HepG2 (cell line): ENCODE data around the gene OSBP. TPM values are rescaled to one million over a fixed set of nuclear protein-coding genes. Genes with fewer than 3 reads are reported as not detected.

Experiments used
- ATAC-seq: fragments of 200-7000 bp; cut with Tn5 transposase; 3 replicates; pipeline ENCODE4 v1.9.1; 2020; ENCODE audit warnings: mild to moderate bottlenecking, moderate library complexity
- BruUV-seq: library from RNA; stranded (reverse); fragments of 400-500 nt; replicated peaks from 2 replicates; lab custom pipeline; 2021; lab: Mats Ljungman, UMichigan
- CTCF ChIA-PET: fragments of 300-600 bp; formaldehyde crosslinking; extraction: SDS; loops from one replicate; lab custom pipeline; 2021; ENCODE audit warnings: low total read pairs, inconsistent platforms, low intra/inter-chr PET ratio; lab: Yijun Ruan, JAX
- POLR2A ChIA-PET: fragments of 350-600 bp; sonication (Branson Sonifier 250); formaldehyde crosslinking; loops from one replicate; lab custom pipeline; 2020; ENCODE audit warnings: antibody characterized with exemption, inconsistent platforms; lab: Yijun Ruan, JAX
- DNase-seq: peaks from one replicate; pipeline ENCODE4 v3.0.0-alpha.2; 2015; ENCODE audit warnings: low spot score
- FAIRE-seq: peaks from 3 replicates; lab custom pipeline; 2011; peaks lifted over from hg19 to GRCh38; lab: Jason Lieb, UNC
- H2AFZ ChIP-seq: one replicate; pipeline ENCODE4 v1.6.1; 2011; ENCODE audit warnings: low read length, inconsistent platforms
- H3K27ac ChIP-seq: fragments of 300-600 bp; 3 replicates; pipeline ENCODE4 v1.8.0; 2011; ENCODE audit warnings: mixed run types, mild to moderate bottlenecking, mixed read lengths, low read length, inconsistent platforms; ENCODE audit not compliant: insufficient read depth; ENCODE audit errors: extremely low read length
- H3K27me3 ChIP-seq, 2 experiments: fragments of 200-600 bp in 1 of 2; 2 replicates in 1 of 2; 3 replicates in 1 of 2; pipeline versions ENCODE4 v1.6.0 to v1.8.0; 2011; ENCODE audit warnings: low read length in 2 of 2, mild to moderate bottlenecking in 2 of 2, moderate library complexity in 2 of 2, inconsistent platforms in 1 of 2; ENCODE audit not compliant: insufficient read depth in 2 of 2, control insufficient read depth in 1 of 2
- H3K36me3 ChIP-seq, 2 experiments: fragments of 200-600 bp in 1 of 2; replicated peaks in 1 of 2; 2 replicates in 1 of 2; 3 replicates in 1 of 2; pipeline versions ENCODE4 v1.5.1 to v1.8.0; 2011; ENCODE audit warnings: low read length in 2 of 2, inconsistent platforms in 1 of 2; ENCODE audit not compliant: insufficient read depth in 2 of 2, control insufficient read depth in 1 of 2
- H3K4me1 ChIP-seq: 2 replicates; pipeline ENCODE4 v1.5.1; 2012; ENCODE audit warnings: low read length, inconsistent platforms; ENCODE audit not compliant: insufficient read depth
- H3K4me2 ChIP-seq: 2 replicates; pipeline ENCODE4 v1.6.0; 2011; ENCODE audit warnings: low read depth, low read length, inconsistent platforms
- H3K4me3 ChIP-seq, 3 experiments: fragments of 200-600 bp in 1 of 3; sonication (generic), shearing (Covaris generic) in 1 of 3; replicated peaks in 1 of 3; 2 replicates each; pipeline ENCODE4 v1.5.1; 2011 to 2016; ENCODE audit warnings: low read length in 3 of 3, inconsistent platforms in 2 of 3, low read depth in 2 of 3, mild to moderate bottlenecking in 2 of 3, control low read depth in 1 of 3, mixed read lengths in 1 of 3; ENCODE audit not compliant: insufficient read depth in 1 of 3
- H3K79me2 ChIP-seq: one replicate; pipeline ENCODE4 v1.6.1; 2011; ENCODE audit warnings: low read length, inconsistent platforms; ENCODE audit not compliant: insufficient read depth
- H3K9ac ChIP-seq: 2 replicates; pipeline ENCODE4 v1.6.0; 2011; ENCODE audit warnings: mild to moderate bottlenecking, low read depth, low read length, inconsistent platforms; ENCODE audit not compliant: insufficient read depth
- H3K9me3 ChIP-seq: 2 replicates; pipeline ENCODE4 v1.5.1; 2012; ENCODE audit warnings: mild to moderate bottlenecking, low read length
- H4K20me1 ChIP-seq: 2 replicates; pipeline ENCODE4 v1.6.0; 2011; ENCODE audit warnings: inconsistent platforms, mild to moderate bottlenecking, low read length, moderate library complexity; ENCODE audit not compliant: insufficient read depth
- BHLHE40 ChIP-seq: IDR thresholded peaks from 2 replicates; pipeline ENCODE4 v1.6.1; 2011; ENCODE audit warnings: low read length, improper control_type of control experiment
- EP300 ChIP-seq, 3 experiments: sonication (generic) in 1 of 3; formaldehyde crosslinking in 1 of 3; IDR thresholded peaks; 2 replicates each; pipeline versions ENCODE4 v1.5.1 to v1.6.1; 2011 to 2020; ENCODE audit warnings: low read depth in 2 of 3, low read length in 2 of 3, borderline replicate concordance in 1 of 3, improper control_type of control experiment in 1 of 3, mild to moderate bottlenecking in 1 of 3, missing genetic modification reagents in 1 of 3, moderate library complexity in 1 of 3
- FIP1L1 ChIP-seq: fragments of 200-400 bp; formaldehyde crosslinking; IDR thresholded peaks from 2 replicates; pipeline ENCODE4 v1.6.1; 2018; ENCODE audit warnings: low read depth, mild to moderate bottlenecking, low read length, moderate library complexity, borderline replicate concordance; ENCODE audit not compliant: insufficient read depth
- HNF4A ChIP-seq: sonication (generic); formaldehyde crosslinking; IDR thresholded peaks from 2 replicates; pipeline ENCODE4 v1.4.0; 2020; ENCODE audit warnings: missing genetic modification reagents
- MZF1 ChIP-seq: sonication (generic); formaldehyde crosslinking; IDR thresholded peaks from 2 replicates; pipeline ENCODE4 v1.8.1; 2023; ENCODE audit warnings: mild to moderate bottlenecking, missing genetic modification reagents, borderline replicate concordance
- PHF8 ChIP-seq: sonication (generic); formaldehyde crosslinking; IDR thresholded peaks from 2 replicates; pipeline ENCODE4 v1.5.0; 2020; ENCODE audit warnings: missing genetic modification reagents
- POLR2G ChIP-seq: fragments of 200-400 bp; formaldehyde crosslinking; IDR thresholded peaks from 2 replicates; pipeline ENCODE4 v1.6.1; 2018; ENCODE audit warnings: mild to moderate bottlenecking, low read depth, low read length, moderate library complexity
- RARA ChIP-seq: IDR thresholded peaks from 2 replicates; pipeline ENCODE4 v1.6.1; 2016; ENCODE audit warnings: missing genetic modification reagents, missing compliant biosample characterization
- RNF2 ChIP-seq: fragments of 450-650 bp; conservative IDR thresholded peaks from 2 replicates; pipeline ENCODE4 v1.6.1; 2016; ENCODE audit warnings: low read depth
- SKIL ChIP-seq: sonication (generic); formaldehyde crosslinking; IDR thresholded peaks from 2 replicates; pipeline ENCODE4 v1.8.0; 2022; ENCODE audit warnings: missing genetic modification reagents, mild to moderate bottlenecking, moderate library complexity, borderline replicate concordance
- SOX13 ChIP-seq, 3 experiments: fragments of 450-650 bp in 1 of 3; sonication (generic) in 1 of 3; formaldehyde crosslinking in 1 of 3; IDR thresholded peaks in 2 of 3; conservative IDR thresholded peaks in 1 of 3; 2 replicates each; pipeline versions ENCODE4 v1.5.0 to v1.6.1; 2016 to 2020; ENCODE audit warnings: antibody characterized with exemption in 1 of 3, mild to moderate bottlenecking in 1 of 3, missing compliant biosample characterization in 1 of 3, missing genetic modification reagents in 1 of 3, moderate library complexity in 1 of 3
- SOX6 ChIP-seq, 2 experiments: fragments of 450-650 bp in 1 of 2; sonication (generic) in 1 of 2; formaldehyde crosslinking in 1 of 2; IDR thresholded peaks; 2 replicates each; pipeline versions ENCODE4 v1.4.0 to v1.6.1; 2017 to 2020; ENCODE audit warnings: antibody characterized with exemption in 1 of 2, mild to moderate bottlenecking in 1 of 2, missing genetic modification reagents in 1 of 2
- ZBTB38 ChIP-seq: sonication (generic); formaldehyde crosslinking; IDR thresholded peaks from 2 replicates; pipeline ENCODE4 v1.5.1; 2020; ENCODE audit warnings: mild to moderate bottlenecking, missing genetic modification reagents
- ZBTB43 ChIP-seq: sonication (generic); formaldehyde crosslinking; conservative IDR thresholded peaks from 2 replicates; pipeline ENCODE4 v1.4.0; 2020; ENCODE audit warnings: missing genetic modification reagents
- ZNF549 ChIP-seq: sonication (generic); formaldehyde crosslinking; IDR thresholded peaks from 2 replicates; pipeline ENCODE4 v1.5.0; 2020; ENCODE audit warnings: missing genetic modification reagents
- ZNF576 ChIP-seq: sonication (generic); formaldehyde crosslinking; IDR thresholded peaks from 2 replicates; pipeline ENCODE4 v1.4.0; 2020; ENCODE audit warnings: mild to moderate bottlenecking, missing genetic modification reagents
- ZNF703 ChIP-seq: sonication (generic); formaldehyde crosslinking; IDR thresholded peaks from 2 replicates; pipeline ENCODE4 v1.5.1; 2020; ENCODE audit warnings: missing genetic modification reagents, mild to moderate bottlenecking, moderate library complexity, borderline replicate concordance
- ZNF75D ChIP-seq: sonication (generic); formaldehyde crosslinking; IDR thresholded peaks from 2 replicates; pipeline ENCODE4 v1.8.1; 2023; ENCODE audit warnings: missing genetic modification reagents, mild to moderate bottlenecking, borderline replicate concordance
- ZSCAN20 ChIP-seq: sonication (generic); formaldehyde crosslinking; IDR thresholded peaks from 2 replicates; pipeline ENCODE4 v1.4.0; 2020; ENCODE audit warnings: missing genetic modification reagents, mild to moderate bottlenecking, borderline replicate concordance
- WGBS: methylation state at CpG from one replicate; pipeline ENCODE4 v1.1.6; 2017; ENCODE audit warnings: low lambda C conversion rate; 5-methylcytosine and 5-hydroxymethylcytosine counted together
- in situ Hi-C: cut with HindIII; loops from 2 replicates; pipeline ENCODE4 v1.10.0; 2017; ENCODE audit warnings: low pct_unique_long_range_greater_than_20kb; ENCODE audit not compliant: extremely low pct_ligation_motif_present
- intact Hi-C: fragments of 100-400 bp; cut with micrococcal nuclease; formaldehyde crosslinking; loops from one replicate; pipeline ENCODE4 v1.10.0; 2022; ENCODE audit not compliant: unreplicated experiment
- polyA plus RNA-seq, 8 experiments: library from polyadenylated mRNA; depleted of rRNA in 3 of 8; stranded (reverse) in 7 of 8; unstranded in 1 of 8; fragments of >200 nt; fragmentation: Illumina TruSeq in 4 of 8; extraction: Trizol in 4 of 8; gene quantifications; 2 replicates each; pipeline versions ENCODE4 v1.2.1 to v1.2.3, GENCODE V29; 2011 to 2016; ENCODE audit warnings: low read depth in 4 of 8, missing spikeins in 1 of 8, mixed read lengths in 1 of 8; ENCODE audit not compliant: insufficient read depth in 1 of 8
- total RNA-seq, 5 experiments: library from RNA; depleted of rRNA; stranded (reverse); fragments of >200 nt; fragmentation: Illumina TruSeq; extraction: Trizol; gene quantifications; 2 replicates each; pipeline ENCODE4 v1.2.3, GENCODE V29; 2016; ENCODE audit warnings: low read depth in 1 of 5

The OSBP gene
- total and polyA plus RNA-seq, 2 of the 13 experiments (the other 11 are each of a cell fraction or from before 2014, with no cell fraction given): 12.1 to 13.5 TPM

- no peak overlapping the region for H3K9ac ChIP-seq
- ATAC-seq (peak; percentile 48), DNase-seq (no peak), FAIRE-seq (no peak)
- in situ Hi-C loops: no loop called here
- H3K4me3 ChIP-seq: no peak overlapping the region
- BruUV-seq: no TSS peak
- 18% methylated on average over 2 of the region's 2 CpGs for WGBS
- no peaks in the 10 kb centered on the region for H4K20me1 ChIP-seq
- H2AFZ ChIP-seq: no peak overlapping the region
- H3K4me1 ChIP-seq: peaks cover 19% of the 10 kb centered on the region
- intact Hi-C loops: no loop called here
- ChIA-PET CTCF (no interaction called here), POLR2A (no interaction called here)
- no peaks in the 10 kb centered on the region for H3K79me2 ChIP-seq
- no peaks in the 10 kb centered on the region for H3K9me3 ChIP-seq
- H3K27ac ChIP-seq: no peak overlapping the region
- H3K36me3 ChIP-seq: no peaks in the 10 kb centered on the region
- no peak overlapping the region for H3K4me2 ChIP-seq
- H3K27me3 ChIP-seq: peaks cover 0 to 4% of the 10 kb centered on the region in 2 experiments; a peak in 1 of 5 replicates
- TF ChIP-seq PHF8 (CRISPR knock-in tag): no peak
- TF ChIP-seq MZF1 (CRISPR knock-in tag): no peak
- no peak for TF ChIP-seq FIP1L1
- TF ChIP-seq SOX13 (IDR thresholded peaks at IDR 0.05): no peak
- TF ChIP-seq SOX13 (CRISPR knock-in tag; conservative IDR thresholded peaks at IDR 0.05 in 1 of 2, IDR thresholded peaks at IDR 0.05 in 1 of 2): 0 out of 4 replicates have a peak, but pooled peaks of 1 of the 2 experiments have one; percentile 18
- peak; percentile 59 for TF ChIP-seq HNF4A (CRISPR knock-in tag)
- no peak for TF ChIP-seq POLR2G
- TF ChIP-seq ZBTB43 (CRISPR knock-in tag): no peak
- TF ChIP-seq RARA (CRISPR knock-in tag): peak; percentile 32; the same call in 1 of the 2 replicates
- TF ChIP-seq ZNF576: no peak
- no peak for TF ChIP-seq RNF2
- TF ChIP-seq ZNF549 (CRISPR knock-in tag): no peak
- TF ChIP-seq SOX6 (IDR thresholded peaks at IDR 0.05): no peak
- TF ChIP-seq SOX6 (CRISPR knock-in tag; IDR thresholded peaks at IDR 0.05): peak; percentile 50; the same call in 1 of the 2 replicates
- no peak for TF ChIP-seq EP300 (IDR thresholded peaks at IDR 0.05; ENCODE audit: low read depth in 2 of 2, low read length in 2 of 2)
- no peak for TF ChIP-seq EP300 (CRISPR knock-in tag; IDR thresholded peaks at IDR 0.05; ENCODE audit: borderline replicate concordance)
- TF ChIP-seq BHLHE40: no peak
- TF ChIP-seq ZSCAN20 (CRISPR knock-in tag): no peak
- no peak for TF ChIP-seq SKIL (CRISPR knock-in tag)
- TF ChIP-seq ZBTB38: no peak
- TF ChIP-seq ZNF703 (CRISPR knock-in tag): no peak
- TF ChIP-seq ZNF75D (CRISPR knock-in tag): no peak
Observed at GRCh38 chr11:59532620-59533019, 83.0 kb downstream of the OSBP start.
